Stimulated activated CD8-positive, alpha-beta memory T cell treated with anti-CD3 and anti-CD28 coated beads, Interleukin-7, amount 100 ng/mL, for 4 hours (primary cell): ENCODE data around the gene ST3GAL3.

Experiments
- DNase-seq, 2 donors: peaks; one replicate each; pipeline ENCODE4 v3.0.0-alpha.2; 2020; ENCODE audit warnings: low read depth in 2 of 2

Gene ST3GAL3

GRCh38 chr1:43851561-43852338 is 144.4 kb downstream of the ST3GAL3 start:
- no peak for DNase-seq

- no peak for DNase-seq
Measured at GRCh38 chr1:43853161-43853921, 146.0 kb downstream of the ST3GAL3 start.

GRCh38 chr1:43854473-43854872 is 147.1 kb downstream of the ST3GAL3 start:
- DNase-seq = no peak

- no peak for DNase-seq
Measured at GRCh38 chr1:43856188-43856587, 148.9 kb downstream of the ST3GAL3 start.

GRCh38 chr1:43857163-43857562 is 149.8 kb downstream of the ST3GAL3 start:
- no peak for DNase-seq

- no peak for DNase-seq
Measured at GRCh38 chr1:43858324-43858723, 151.0 kb downstream of the ST3GAL3 start.

- no peak for DNase-seq
Measured at GRCh38 chr1:43861337-43861736, 154.0 kb downstream of the ST3GAL3 start.

- no peak for DNase-seq
Measured at GRCh38 chr1:43861988-43862735, 154.8 kb downstream of the ST3GAL3 start.

- DNase-seq = no peak
Measured at GRCh38 chr1:43864111-43865045, 157.0 kb downstream of the ST3GAL3 start.

- DNase-seq = no peak
Measured at GRCh38 chr1:43866201-43866600, 158.9 kb downstream of the ST3GAL3 start.

GRCh38 chr1:43867976-43868740 is 160.8 kb downstream of the ST3GAL3 start:
- no peak for DNase-seq

- no peak for DNase-seq
Measured at GRCh38 chr1:43868741-43869067, 161.4 kb downstream of the ST3GAL3 start.

- no peak for DNase-seq
Measured at GRCh38 chr1:43870306-43870705, 163.0 kb downstream of the ST3GAL3 start.

- DNase-seq = no peak
Measured at GRCh38 chr1:43871181-43871910, 164.0 kb downstream of the ST3GAL3 start.

GRCh38 chr1:43872280-43872679 is 164.9 kb downstream of the ST3GAL3 start:
- DNase-seq = no peak

- DNase-seq = no peak
Measured at GRCh38 chr1:43873851-43874250, 166.5 kb downstream of the ST3GAL3 start.

- no peak for DNase-seq
Measured at GRCh38 chr1:43874716-43875115, 167.4 kb downstream of the ST3GAL3 start.

GRCh38 chr1:43875331-43875730 is 168.0 kb downstream of the ST3GAL3 start:
- DNase-seq = no peak

GRCh38 chr1:43877101-43877500 is 169.8 kb downstream of the ST3GAL3 start:
- DNase-seq = no peak

- no peak for DNase-seq
Measured at GRCh38 chr1:43878440-43878839, 171.1 kb downstream of the ST3GAL3 start.
